ACC112 (cell line): Measurements from ENCODE around the gene EFCAB11.

ENCODE experiments used
- H2AFZ ChIP-seq: fragments of 200-600 bp; sonication (generic); one replicate; pipeline ENCODE4 v1.6.0; 2017; ENCODE audit warnings: antibody characterized with exemption, low read length; ENCODE audit not compliant: unreplicated experiment
- H3K27ac ChIP-seq: fragments of 200-600 bp; sonication (generic); 2 replicates; pipeline ENCODE4 v1.5.1; 2014; ENCODE audit warnings: low read depth, mild to moderate bottlenecking, antibody characterized with exemption, low read length, moderate library complexity
- H3K27me3 ChIP-seq: fragments of 200-600 bp; sonication (generic); 2 replicates; pipeline ENCODE4 v1.6.1; 2014; ENCODE audit warnings: mild to moderate bottlenecking, antibody characterized with exemption, low read length, moderate library complexity, mixed read lengths; ENCODE audit not compliant: insufficient read depth
- H3K36me3 ChIP-seq: fragments of 200-600 bp; sonication (generic); 2 replicates; pipeline ENCODE4 v1.6.1; 2016; ENCODE audit warnings: mild to moderate bottlenecking, antibody characterized with exemption, low read length, moderate library complexity, mixed read lengths; ENCODE audit not compliant: insufficient read depth
- H3K4me1 ChIP-seq: fragments of 200-600 bp; sonication (generic); one replicate; pipeline ENCODE4 v1.6.1; 2016; ENCODE audit warnings: low read length, mixed read lengths; ENCODE audit not compliant: insufficient read depth, unreplicated experiment, control insufficient read depth
- H3K4me3 ChIP-seq: fragments of 200-600 bp; sonication (generic); 2 replicates; pipeline ENCODE4 v1.5.1; 2014; ENCODE audit warnings: mild to moderate bottlenecking, low read depth, low read length
- H3K79me2 ChIP-seq: fragments of 200-600 bp; sonication (generic); one replicate; pipeline ENCODE4 v1.6.0; 2016; ENCODE audit warnings: low read length; ENCODE audit not compliant: control insufficient read depth, unreplicated experiment, insufficient read depth

EFCAB11 gene

DNA sequence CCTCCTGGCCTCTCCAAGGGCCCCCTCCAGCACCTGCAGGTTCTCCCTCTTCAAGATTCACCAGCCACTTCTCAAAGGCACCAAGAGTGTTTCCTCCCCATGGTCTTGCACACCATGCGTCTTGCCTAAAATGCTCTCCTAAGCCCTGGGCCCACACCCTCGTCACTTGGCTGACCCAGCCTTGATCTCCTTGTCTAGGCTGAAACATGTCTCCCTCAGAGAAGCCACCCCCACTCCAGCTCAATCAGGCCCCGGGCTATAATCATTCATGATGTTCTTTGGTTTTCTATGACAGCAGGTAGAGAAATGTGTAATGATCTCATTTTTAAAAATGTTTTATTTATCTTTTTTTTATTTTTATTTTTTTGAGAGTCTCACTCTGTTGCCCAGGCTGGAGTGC lies 88.1 kb downstream of the EFCAB11 start:
- Histone ChIP-seq H3K27me3 (no peaks in the 10 kb centered on the region), H3K36me3 (no peaks in the 10 kb centered on the region), H3K79me2 (no peaks in the 10 kb centered on the region), H3K4me3 (no peak overlapping the region), H3K4me1 (peaks cover 14% of the 10 kb centered on the region), H3K27ac (no peak overlapping the region), H2AFZ (no peak overlapping the region)

DNA sequence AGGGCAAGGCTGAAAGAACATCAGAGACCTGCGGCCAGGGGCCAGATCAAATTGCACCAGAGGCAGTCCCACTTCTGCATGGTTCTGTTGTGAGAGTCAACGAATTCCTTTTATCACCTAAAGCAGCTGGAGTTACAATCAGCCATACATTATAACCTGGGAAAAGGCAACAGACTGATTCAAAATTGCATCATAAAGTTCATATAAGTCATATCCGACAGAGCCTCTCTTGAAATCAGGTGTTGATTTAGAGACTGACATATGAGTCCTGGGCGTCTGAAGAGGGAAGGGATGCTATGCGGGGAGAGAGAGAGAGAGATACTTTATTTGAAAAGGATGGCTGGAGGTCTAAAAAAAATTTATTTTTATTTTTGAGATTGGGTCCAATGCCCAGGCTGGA lies 89.4 kb downstream of the EFCAB11 start:
- no peak overlapping the region for H2AFZ ChIP-seq
- no peaks in the 10 kb centered on the region for H3K79me2 ChIP-seq
- H3K4me3 ChIP-seq = no peak overlapping the region
- peaks cover 14% of the 10 kb centered on the region for H3K4me1 ChIP-seq
- H3K27ac ChIP-seq = no peak overlapping the region
- H3K36me3 ChIP-seq = no peaks in the 10 kb centered on the region
- H3K27me3 ChIP-seq = no peaks in the 10 kb centered on the region

DNA sequence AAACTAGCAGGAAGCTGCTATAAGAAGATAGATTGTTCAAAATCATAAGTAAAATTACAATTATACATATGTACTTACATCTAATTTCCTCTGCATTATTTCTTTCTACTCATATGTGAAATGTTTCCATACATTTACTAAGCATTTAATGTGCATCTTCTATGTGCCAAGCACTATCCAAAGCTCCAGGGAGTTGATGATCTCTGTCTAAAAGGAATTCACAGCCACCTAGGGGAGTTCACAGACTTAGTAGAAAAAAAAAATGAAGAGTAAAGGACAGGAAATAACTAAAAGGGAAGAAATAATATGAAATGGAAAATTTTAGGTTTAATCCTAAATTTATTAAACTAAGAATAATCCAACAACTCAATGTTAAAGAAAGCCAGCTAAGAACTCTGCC lies 91.7 kb downstream of the EFCAB11 start:
- Histone ChIP-seq H3K36me3 (no peaks in the 10 kb centered on the region), H3K4me1 (peaks cover 14% of the 10 kb centered on the region), H3K27ac (no peak overlapping the region), H2AFZ (no peak overlapping the region), H3K4me3 (no peak overlapping the region), H3K79me2 (no peaks in the 10 kb centered on the region), H3K27me3 (no peaks in the 10 kb centered on the region)

DNA sequence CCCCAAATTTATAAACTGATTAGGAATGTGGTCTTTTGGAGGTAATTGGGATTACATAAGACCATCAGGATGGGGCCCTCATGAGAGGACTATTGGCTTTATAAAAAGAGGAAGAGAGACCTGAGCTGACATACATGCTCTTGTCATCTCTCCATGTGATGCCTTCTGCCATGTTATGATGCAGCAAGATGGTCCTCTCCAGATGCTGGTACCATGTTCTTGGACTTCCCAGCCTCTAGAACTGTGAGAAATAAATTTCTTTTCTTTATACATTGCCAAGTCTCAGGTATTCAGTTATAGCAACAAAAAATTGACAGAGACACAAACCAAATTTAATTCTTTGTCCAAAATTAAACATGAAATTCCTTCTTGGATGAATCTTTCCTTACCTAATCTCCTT lies 92.9 kb downstream of the EFCAB11 start:
- H3K27ac ChIP-seq = no peak overlapping the region
- no peaks in the 10 kb centered on the region for H3K36me3 ChIP-seq
- H3K27me3 ChIP-seq = no peaks in the 10 kb centered on the region
- H2AFZ ChIP-seq = no peak overlapping the region
- peaks cover 20% of the 10 kb centered on the region for H3K4me1 ChIP-seq
- no peak overlapping the region for H3K4me3 ChIP-seq
- no peaks in the 10 kb centered on the region for H3K79me2 ChIP-seq

DNA sequence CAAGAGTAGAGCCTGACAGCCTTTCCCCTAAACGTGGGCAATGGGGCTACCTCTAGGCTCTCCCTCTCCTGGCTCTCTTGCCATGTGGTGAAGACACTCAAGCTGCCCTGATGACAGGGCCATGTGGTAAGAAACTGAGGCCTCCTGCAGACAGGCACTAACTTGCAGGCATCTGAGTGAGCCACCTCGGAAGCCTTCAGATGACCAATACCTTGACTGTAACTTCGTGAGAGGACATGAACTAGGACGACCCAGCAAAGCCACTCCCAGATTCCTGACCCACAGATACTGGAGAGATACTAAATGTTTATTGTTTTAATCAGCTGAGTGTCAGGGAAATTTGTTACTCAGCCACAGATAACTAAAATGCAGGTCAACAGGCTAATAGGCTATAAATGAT lies 96.4 kb downstream of the EFCAB11 start:
- H3K4me1 ChIP-seq = peaks cover 24% of the 10 kb centered on the region
- no peak overlapping the region for H2AFZ ChIP-seq
- no peak overlapping the region for H3K4me3 ChIP-seq
- H3K79me2 ChIP-seq = no peaks in the 10 kb centered on the region
- H3K27me3 ChIP-seq = no peaks in the 10 kb centered on the region
- H3K27ac ChIP-seq = no peak overlapping the region
- H3K36me3 ChIP-seq = no peaks in the 10 kb centered on the region

DNA sequence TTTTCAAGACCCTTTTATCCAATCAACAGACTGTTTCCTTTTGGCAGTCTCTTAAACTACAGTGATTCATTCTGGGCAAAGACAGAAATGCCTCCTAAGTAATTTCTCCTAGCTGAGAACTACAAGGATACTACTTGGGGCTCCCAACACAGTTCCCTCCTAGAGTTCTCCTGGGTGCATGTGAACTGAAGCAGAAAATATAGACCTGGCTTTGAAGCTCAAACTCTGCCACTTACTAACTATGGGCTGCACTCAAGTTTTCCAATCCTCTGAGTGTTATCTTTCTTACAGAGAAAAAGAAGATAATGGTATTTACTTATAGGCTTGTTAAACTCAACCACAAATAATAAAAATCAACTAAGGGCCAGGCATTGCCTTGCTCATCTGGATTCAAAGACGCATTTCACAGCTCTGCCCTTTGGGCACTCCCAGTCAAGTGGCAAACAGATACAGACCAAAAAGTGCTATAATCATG lies 97.6 kb downstream of the EFCAB11 start:
- H3K79me2 ChIP-seq = no peaks in the 10 kb centered on the region
- no peak overlapping the region for H2AFZ ChIP-seq
- no peaks in the 10 kb centered on the region for H3K36me3 ChIP-seq
- H3K4me3 ChIP-seq = no peak overlapping the region
- H3K27ac ChIP-seq = peak overlapping the region; percentile 83; the same call in 1 of the 2 replicates
- H3K27me3 ChIP-seq = no peaks in the 10 kb centered on the region
- peaks cover 18% of the 10 kb centered on the region for H3K4me1 ChIP-seq

DNA sequence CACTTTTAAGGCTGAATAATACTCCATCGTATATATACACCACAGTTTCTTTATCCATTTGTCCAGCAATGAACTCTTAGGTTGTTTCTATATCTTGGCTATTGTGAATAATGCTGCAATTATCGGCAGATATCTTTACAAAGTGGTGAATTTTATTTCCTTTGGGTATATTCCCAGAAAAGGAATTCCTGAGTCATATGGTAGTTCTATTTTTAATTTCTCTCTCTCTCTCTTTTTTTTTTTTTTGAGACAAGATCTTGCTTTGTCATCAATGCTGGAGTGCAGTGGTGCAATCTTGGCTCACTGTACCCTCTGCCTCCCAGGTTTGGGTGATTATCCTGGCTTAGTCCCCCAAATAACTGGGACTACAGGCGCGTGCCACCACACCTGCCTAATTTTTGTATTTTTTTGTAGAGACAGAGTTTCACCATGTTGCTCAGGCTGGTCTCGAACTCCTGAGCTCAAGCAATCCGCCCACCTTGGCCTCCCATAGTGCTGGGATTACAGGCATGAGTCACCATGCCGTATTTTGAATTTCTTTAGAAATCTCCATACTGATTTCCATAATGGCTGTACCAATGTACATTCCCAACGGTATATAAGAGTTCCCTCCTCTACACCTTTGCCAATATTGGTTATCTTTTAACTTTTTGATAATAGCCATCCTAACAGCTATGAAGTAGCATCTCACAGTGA lies 98.4 kb downstream of the EFCAB11 start:
- H3K36me3 ChIP-seq = no peaks in the 10 kb centered on the region
- H2AFZ ChIP-seq = no peak overlapping the region
- peak overlapping the region; percentile 20; the same call in 1 of the 2 replicates for H3K4me3 ChIP-seq
- H3K79me2 ChIP-seq = no peaks in the 10 kb centered on the region
- peaks cover 18% of the 10 kb centered on the region for H3K4me1 ChIP-seq
- peak overlapping the region; percentile 83 for H3K27ac ChIP-seq
- H3K27me3 ChIP-seq = no peaks in the 10 kb centered on the region

DNA sequence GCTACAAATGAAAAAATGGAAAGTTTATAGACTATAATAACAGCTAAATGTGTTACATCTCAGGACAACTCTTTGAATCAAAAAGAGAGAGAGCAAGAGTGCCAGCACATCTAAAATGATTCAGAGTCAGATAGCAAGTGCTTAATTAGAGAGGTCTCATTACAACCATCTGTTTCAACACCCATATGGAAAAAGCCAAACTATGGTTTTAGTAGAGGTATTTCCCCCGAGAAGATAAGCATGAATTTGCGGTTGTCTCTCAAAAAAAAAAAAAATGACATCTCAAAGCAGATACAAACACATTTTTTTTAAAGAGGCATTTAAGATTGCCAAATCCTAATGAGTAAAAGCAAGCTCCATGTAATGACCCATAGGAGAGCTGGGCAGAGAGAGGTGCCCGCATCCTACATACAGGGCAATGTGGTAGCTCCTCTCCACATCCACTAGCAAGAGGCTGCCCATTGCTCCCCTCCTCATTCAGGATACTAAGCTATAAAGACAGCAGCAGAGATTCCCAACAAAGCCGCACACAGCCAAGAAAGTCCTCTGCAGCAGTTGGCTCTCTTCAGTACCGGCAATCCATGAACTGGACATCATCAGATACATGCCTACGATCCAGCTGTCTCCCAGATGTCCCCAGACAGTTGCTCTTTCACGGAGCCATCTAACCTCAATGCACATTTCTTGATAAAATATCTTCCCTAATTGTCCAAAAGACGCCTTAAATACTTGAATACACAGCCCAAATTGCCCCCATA lies 100.4 kb downstream of the EFCAB11 start:
- no peaks in the 10 kb centered on the region for H3K27me3 ChIP-seq
- peaks cover 20% of the 10 kb centered on the region for H3K4me1 ChIP-seq
- no peaks in the 10 kb centered on the region for H3K79me2 ChIP-seq
- H3K27ac ChIP-seq = no peak overlapping the region
- H3K36me3 ChIP-seq = no peaks in the 10 kb centered on the region
- H2AFZ ChIP-seq = no peak overlapping the region
- no peak overlapping the region for H3K4me3 ChIP-seq

DNA sequence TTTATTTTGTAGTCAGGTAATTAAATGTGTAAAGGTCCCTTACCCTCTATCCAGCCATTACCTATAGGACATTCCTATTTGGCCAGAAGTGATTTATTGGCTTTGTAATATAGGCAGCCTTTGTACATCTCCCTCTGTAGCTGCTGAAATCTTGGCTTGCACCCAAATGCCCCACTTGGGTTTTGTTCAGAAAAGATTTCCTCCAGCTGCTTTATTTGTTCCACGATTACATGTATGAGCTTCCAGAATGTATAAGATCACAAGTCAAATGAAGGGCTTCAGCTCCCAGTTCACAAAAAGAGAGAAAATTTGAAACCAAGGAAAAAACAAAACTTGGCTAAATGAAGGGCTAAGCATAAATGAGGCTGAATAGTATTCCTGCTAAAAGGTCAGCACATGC lies 103.4 kb downstream of the EFCAB11 start:
- no peaks in the 10 kb centered on the region for H3K79me2 ChIP-seq
- no peaks in the 10 kb centered on the region for H3K27me3 ChIP-seq
- H3K4me1 ChIP-seq = peaks cover 9% of the 10 kb centered on the region
- H3K36me3 ChIP-seq = no peaks in the 10 kb centered on the region
- no peak overlapping the region for H3K4me3 ChIP-seq
- H3K27ac ChIP-seq = no peak overlapping the region
- no peak overlapping the region for H2AFZ ChIP-seq

DNA sequence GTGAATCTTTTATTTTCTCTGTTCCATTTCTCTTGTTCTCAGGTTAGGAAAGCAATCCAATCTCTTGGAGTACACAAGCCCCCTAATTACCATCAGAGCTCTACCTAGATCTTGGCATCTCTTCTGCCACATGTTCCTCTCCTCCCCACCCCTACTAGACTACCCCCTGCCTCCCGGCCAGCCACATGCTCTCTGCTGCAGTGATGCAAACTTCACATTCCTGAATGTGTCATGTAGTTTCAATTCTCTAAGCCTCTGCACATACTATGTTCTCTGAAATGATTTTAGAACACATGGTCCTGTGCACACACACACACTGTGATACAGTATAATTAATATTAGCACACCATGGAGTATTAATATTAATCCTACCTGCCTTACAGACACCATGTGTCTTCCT lies 104.6 kb downstream of the EFCAB11 start:
- H3K27me3 ChIP-seq = no peaks in the 10 kb centered on the region
- H3K27ac ChIP-seq = no peak overlapping the region
- peaks cover 2% of the 10 kb centered on the region for H3K4me1 ChIP-seq
- no peaks in the 10 kb centered on the region for H3K79me2 ChIP-seq
- H3K36me3 ChIP-seq = no peaks in the 10 kb centered on the region
- H3K4me3 ChIP-seq = no peak overlapping the region
- H2AFZ ChIP-seq = no peak overlapping the region

DNA sequence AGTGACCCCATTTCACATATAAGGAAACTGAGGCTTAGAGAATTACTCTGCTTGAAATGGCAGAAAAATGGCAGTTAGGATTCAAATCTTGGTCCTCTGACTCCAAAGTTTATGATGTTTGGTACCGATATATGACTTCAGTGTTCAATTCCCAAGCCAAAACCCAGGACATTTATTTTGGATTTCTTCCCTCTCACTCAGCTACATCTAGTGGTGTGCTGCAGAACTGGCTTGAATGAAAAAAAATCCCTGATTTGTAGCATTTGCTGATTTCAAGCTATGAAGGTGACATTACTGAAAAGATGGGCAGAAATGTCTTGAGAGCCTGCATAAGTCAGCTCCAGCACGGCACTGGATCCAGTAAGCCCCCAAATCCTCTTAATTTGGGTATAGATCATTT lies 106.4 kb downstream of the EFCAB11 start:
- no peaks in the 10 kb centered on the region for H3K79me2 ChIP-seq
- H3K27ac ChIP-seq = no peak overlapping the region
- H3K4me3 ChIP-seq = no peak overlapping the region
- H3K27me3 ChIP-seq = no peaks in the 10 kb centered on the region
- H3K36me3 ChIP-seq = no peaks in the 10 kb centered on the region
- peaks cover 2% of the 10 kb centered on the region for H3K4me1 ChIP-seq
- no peak overlapping the region for H2AFZ ChIP-seq
